Measurements from ENCODE around the gene DDX10. TPM values are rescaled to one million over a fixed set of nuclear protein-coding genes. Genes with fewer than 3 reads are reported as not detected.

Gene DDX10
- total RNA-seq: 100 to 1,000 TPM in 1 of 4 donors, 10 to 100 TPM in 3; 27.9 to 511 (median 31.5) TPM

DNA sequence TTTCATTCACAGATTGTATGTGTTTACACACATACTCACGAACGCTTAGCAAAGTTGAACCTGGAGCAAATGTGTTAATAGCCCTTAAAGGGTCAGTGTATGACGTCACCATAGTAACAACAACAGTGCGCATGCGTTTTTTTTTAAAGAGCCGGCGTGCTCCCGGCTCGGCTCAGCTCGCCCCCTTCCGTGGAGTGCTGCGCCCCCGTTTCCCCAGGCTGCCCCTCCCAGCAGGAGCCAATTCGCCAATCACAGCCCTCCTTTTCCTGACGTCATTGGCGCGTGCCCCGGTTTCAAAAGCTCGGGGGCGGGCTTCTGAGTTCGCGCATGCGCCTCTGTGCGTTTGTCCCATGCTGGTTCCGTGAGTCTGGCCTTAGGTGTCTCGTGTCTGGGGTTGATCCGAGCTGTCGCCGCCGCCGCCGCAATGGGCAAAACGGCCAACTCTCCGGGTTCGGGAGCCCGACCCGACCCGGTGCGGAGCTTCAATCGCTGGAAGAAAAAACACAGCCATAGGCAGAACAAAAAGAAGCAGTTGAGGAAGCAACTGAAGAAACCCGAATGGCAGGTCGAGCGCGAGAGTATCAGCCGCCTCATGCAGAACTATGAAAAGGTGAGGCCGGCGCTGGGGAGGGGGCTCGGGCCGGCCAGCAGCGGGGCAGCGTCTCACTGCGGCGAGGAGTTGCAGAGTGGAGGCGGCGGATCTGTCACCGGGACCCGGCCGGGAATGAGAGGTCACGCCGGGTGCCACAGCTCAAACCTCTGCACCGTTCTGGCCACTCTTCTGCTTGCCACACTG lies at the start of gene DDX10:
TSS of gene DDX10 (plus strand) at position 340 of the 796 bp plus-strand sequence. CDS start at position 425, 85 bp downstream.
- peak within 1 kb of the TSS; percentile 67 to 73 for H3K27ac ChIP-seq
- intact Hi-C loops (cut with DNase I; ENCODE audit: low total_unique reads): no loop called here

DNA sequence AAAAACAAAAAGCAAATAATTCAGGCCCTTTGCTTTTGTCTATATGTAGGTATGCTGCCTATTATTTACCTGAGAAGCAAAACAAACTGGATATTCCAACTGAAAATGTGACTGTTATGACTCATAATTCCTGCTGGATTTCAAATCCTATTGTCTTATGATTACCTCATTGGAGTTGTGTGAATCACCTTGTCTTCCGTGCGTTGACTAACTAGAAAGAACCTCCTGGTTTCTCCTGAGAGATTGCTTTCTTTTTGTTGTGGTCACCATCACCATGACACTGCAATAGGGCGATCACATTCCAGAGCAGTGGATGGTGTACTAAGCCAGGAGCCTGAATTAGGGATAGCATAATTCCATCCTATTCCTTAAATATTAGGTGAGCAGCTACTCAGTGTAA lies 48.3 kb upstream of the DDX10 start:
- Histone ChIP-seq H3K4me3 (no peak overlapping the region), H3K9me3 (no peaks in the 10 kb centered on the region), H3K27me3 (no peaks in the 10 kb centered on the region), H3K4me1 (no peaks in the 10 kb centered on the region), H3K27ac (no peak overlapping the region), H3K36me3 (no peaks in the 10 kb centered on the region)
- TF ChIP-seq, protein P1, sequence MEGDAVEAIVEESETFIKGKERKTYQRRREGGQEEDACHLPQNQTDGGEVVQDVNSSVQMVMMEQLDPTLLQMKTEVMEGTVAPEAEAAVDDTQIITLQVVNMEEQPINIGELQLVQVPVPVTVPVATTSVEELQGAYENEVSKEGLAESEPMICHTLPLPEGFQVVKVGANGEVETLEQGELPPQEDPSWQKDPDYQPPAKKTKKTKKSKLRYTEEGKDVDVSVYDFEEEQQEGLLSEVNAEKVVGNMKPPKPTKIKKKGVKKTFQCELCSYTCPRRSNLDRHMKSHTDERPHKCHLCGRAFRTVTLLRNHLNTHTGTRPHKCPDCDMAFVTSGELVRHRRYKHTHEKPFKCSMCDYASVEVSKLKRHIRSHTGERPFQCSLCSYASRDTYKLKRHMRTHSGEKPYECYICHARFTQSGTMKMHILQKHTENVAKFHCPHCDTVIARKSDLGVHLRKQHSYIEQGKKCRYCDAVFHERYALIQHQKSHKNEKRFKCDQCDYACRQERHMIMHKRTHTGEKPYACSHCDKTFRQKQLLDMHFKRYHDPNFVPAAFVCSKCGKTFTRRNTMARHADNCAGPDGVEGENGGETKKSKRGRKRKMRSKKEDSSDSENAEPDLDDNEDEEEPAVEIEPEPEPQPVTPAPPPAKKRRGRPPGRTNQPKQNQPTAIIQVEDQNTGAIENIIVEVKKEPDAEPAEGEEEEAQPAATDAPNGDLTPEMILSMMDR (IDR thresholded peaks at IDR 0.05): no peak
- no peak for TF ChIP-seq POLR2A (IDR thresholded peaks at IDR 0.05)
- intact Hi-C loops (cut with DNase I; ENCODE audit: low total_unique reads): no loop called here
- DNase-seq: no peak

More for the DNA sequence above, at the start of gene DDX10:
- H3K27me3 ChIP-seq: no peaks in the 10 kb centered on the region
- peak; percentile 99 for DNase-seq
- TF ChIP-seq, protein P1 (IDR thresholded peaks at IDR 0.05): peak in 3 of 4 experiments; percentile 9 to 35 (median 25)
- peak in 1 of 2 donors; percentile 53 for TF ChIP-seq POLR2A (IDR thresholded peaks at IDR 0.05)
- H3K4me1 ChIP-seq: peaks cover 0 to 11% of the 10 kb centered on the region in 2 donors
- H3K36me3 ChIP-seq: no peaks in the 10 kb centered on the region
- no peaks in the 10 kb centered on the region for H3K9me3 ChIP-seq
- H3K4me3 ChIP-seq: peak within 1 kb of the TSS; percentile 70 to 97

DNA sequence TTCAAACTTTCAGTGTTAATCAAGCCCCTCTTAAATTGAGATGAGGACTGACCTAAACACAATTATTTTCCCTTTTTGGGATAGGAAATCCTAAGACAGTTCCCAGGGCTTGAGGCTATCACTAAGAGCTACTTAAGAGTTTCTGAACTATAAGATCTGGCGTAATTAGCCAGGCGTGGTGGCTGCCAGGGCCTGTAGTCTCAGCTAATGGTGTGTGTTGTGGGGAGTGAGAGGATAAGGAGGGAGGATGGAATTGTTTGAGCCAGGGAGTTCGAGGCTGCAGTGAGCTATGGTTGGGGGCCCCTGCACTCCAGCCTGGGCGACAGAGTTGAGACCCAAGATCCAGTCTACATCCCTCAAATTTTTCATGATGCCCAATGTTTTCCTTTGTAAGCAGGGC lies 47.8 kb upstream of the DDX10 start:
- Histone ChIP-seq H3K27ac (no peak overlapping the region), H3K4me3 (no peak overlapping the region), H3K36me3 (no peaks in the 10 kb centered on the region), H3K27me3 (no peaks in the 10 kb centered on the region), H3K4me1 (no peaks in the 10 kb centered on the region), H3K9me3 (no peaks in the 10 kb centered on the region)
- TF ChIP-seq, protein P1 (IDR thresholded peaks at IDR 0.05): no peak
- TF ChIP-seq POLR2A (IDR thresholded peaks at IDR 0.05): no peak
- DNase-seq: no peak
- intact Hi-C loops (cut with DNase I; ENCODE audit: low total_unique reads): no loop called here

DNA sequence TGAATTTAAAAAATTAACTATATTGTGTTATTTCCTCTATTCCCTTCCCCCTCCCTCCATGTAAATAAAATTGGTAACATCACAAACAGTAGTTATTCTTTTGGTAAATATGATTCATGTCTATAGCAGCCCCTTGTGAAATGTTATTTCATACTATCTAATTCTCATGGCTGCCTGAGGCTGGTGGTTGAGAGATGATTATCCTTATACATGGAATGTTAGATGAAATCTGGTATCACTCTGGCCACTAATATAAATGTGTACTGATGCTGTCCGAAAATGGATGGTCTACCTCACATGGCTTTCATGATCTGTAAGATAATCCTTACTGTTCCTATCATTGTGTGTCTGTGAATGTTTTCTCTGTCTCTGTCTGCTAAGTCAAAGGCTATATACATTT lies 46.3 kb upstream of the DDX10 start:
- no peaks in the 10 kb centered on the region for H3K4me1 ChIP-seq
- intact Hi-C loops (cut with DNase I; ENCODE audit: low total_unique reads): no loop called here
- no peaks in the 10 kb centered on the region for H3K36me3 ChIP-seq
- TF ChIP-seq POLR2A (IDR thresholded peaks at IDR 0.05): no peak
- TF ChIP-seq, protein P1 (IDR thresholded peaks at IDR 0.05): no peak
- H3K4me3 ChIP-seq: no peak overlapping the region
- no peaks in the 10 kb centered on the region for H3K27me3 ChIP-seq
- H3K27ac ChIP-seq: no peak overlapping the region
- H3K9me3 ChIP-seq: no peaks in the 10 kb centered on the region
- DNase-seq: no peak

DNA sequence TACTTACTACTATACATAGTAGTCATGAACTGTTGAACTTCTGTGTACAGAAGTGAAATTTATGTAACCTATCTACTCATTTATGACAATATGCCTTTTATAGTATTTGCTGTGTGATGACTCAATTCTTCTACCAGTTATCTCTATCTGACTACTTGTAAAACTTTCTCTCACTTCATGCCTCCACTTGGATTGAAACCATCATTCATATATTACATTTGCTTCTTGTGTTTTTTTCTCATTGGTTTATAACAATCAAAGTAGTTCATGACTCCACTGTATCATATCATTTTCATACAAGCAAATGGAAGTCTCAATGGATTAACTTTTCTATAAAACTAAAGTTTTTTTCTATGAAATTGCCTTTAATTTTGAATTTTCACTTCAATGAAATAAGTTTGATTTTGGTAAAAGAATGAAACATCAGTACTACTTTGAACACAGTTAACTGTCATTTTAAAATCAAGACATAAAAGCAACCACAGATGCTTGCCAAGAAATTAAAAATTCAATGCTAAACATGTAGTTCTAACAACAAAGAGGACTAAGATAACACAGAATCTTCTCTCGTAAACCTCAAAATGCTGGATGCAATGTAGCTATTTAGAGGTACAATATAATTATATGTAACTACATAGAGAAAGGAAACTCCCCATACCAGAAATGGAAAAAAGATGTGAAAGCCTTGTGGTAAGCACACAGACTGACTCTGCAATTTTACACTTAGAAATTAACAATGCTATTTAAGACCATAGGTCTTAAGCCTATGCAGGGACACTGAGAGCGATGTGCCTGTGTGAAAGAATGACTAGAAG lies 43.7 kb upstream of the DDX10 start:
- intact Hi-C loops (cut with DNase I; ENCODE audit: low total_unique reads): no loop called here
- H3K4me1 ChIP-seq: no peaks in the 10 kb centered on the region
- no peak overlapping the region for H3K27ac ChIP-seq
- TF ChIP-seq, protein P1 (IDR thresholded peaks at IDR 0.05): no peak
- TF ChIP-seq POLR2A (IDR thresholded peaks at IDR 0.05): no peak
- no peaks in the 10 kb centered on the region for H3K36me3 ChIP-seq
- H3K4me3 ChIP-seq: no peak overlapping the region
- H3K9me3 ChIP-seq: no peaks in the 10 kb centered on the region
- no peaks in the 10 kb centered on the region for H3K27me3 ChIP-seq
- DNase-seq: no peak

Measured in uterus (tissue), 4 donors.